Osteocyte (in vitro differentiated cells): ENCODE data around the gene GSG1L. TPM values are rescaled to one million over a fixed set of nuclear protein-coding genes. Genes with fewer than 3 reads are reported as not detected.

Source experiments
- DNase-seq: peaks from one replicate; pipeline ENCODE4 v3.0.0; 2021; ENCODE audit warnings: mixed read lengths; ENCODE audit not compliant: unreplicated experiment; ENCODE audit errors: extremely low spot score
- H3K27ac Mint-ChIP-seq: one replicate; pipeline ENCODE4 v1.8.0; 2021; ENCODE audit warnings: mild to moderate bottlenecking, mixed read lengths; ENCODE audit not compliant: unreplicated experiment
- H3K27me3 Mint-ChIP-seq: one replicate; pipeline ENCODE4 v1.8.0; 2021; ENCODE audit warnings: mixed read lengths; ENCODE audit not compliant: unreplicated experiment
- H3K36me3 Mint-ChIP-seq: one replicate; pipeline ENCODE4 v1.8.0; 2021; ENCODE audit warnings: mixed read lengths; ENCODE audit not compliant: unreplicated experiment
- H3K4me1 Mint-ChIP-seq: one replicate; pipeline ENCODE4 v1.8.0; 2021; ENCODE audit warnings: mixed read lengths; ENCODE audit not compliant: unreplicated experiment
- H3K4me3 Mint-ChIP-seq: one replicate; pipeline ENCODE4 v1.8.0; 2021; ENCODE audit warnings: mild to moderate bottlenecking, moderate library complexity, mixed read lengths; ENCODE audit not compliant: unreplicated experiment
- H3K9me3 Mint-ChIP-seq: one replicate; pipeline ENCODE4 v1.8.0; 2021; ENCODE audit warnings: mixed read lengths; ENCODE audit not compliant: unreplicated experiment
- long read RNA-seq: library from polyadenylated mRNA; unstranded; transcript quantifications from one replicate; pipeline ENCODE4 v2.0.0, GENCODE V29; 2021
- total RNA-seq: library from RNA; stranded (reverse); gene quantifications from 2 replicates; pipeline ENCODE4 v1.2.1, GENCODE V29; 2021
- TF ChIP-seq, protein P1 (sequence below): fragments of 200-600 bp; sonication (generic); IDR thresholded peaks from 2 replicates; pipeline ENCODE4 v1.5.0; 2021; ENCODE audit warnings: antibody characterized with exemption, mild to moderate bottlenecking, moderate library complexity

GSG1L gene
- not detected in 2 replicates for total RNA-seq
- long read RNA-seq = 0 reads

DNA sequence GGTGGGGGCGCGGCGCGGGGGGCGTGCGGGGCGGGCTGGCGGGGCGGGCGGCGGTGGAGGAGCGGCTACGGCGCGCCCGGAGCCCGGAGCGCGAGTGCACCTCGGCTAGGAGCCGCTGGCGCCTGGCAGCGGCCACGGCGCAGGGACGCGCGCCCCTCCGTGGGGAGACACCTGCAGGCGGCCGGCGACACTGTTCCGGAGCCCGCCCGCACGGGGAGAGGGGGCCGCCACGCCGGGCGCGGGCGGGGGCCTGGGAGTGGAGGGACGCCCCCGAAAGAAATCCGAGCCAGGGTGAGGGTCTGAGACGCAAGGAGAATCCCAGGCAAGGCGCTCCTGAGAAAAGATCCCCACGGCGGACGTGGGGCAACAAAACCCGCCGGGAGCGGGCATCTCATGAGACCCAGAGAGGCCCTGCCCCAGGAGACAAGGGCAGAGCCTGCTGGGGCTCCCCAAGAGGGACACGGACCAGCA lies at the start of gene GSG1L:
Gene GSG1L (minus strand): TSS at position 124 of the 471 bp plus-strand sequence. CDS start 290 bp downstream, outside the sequence.
- TF ChIP-seq, protein P1, sequence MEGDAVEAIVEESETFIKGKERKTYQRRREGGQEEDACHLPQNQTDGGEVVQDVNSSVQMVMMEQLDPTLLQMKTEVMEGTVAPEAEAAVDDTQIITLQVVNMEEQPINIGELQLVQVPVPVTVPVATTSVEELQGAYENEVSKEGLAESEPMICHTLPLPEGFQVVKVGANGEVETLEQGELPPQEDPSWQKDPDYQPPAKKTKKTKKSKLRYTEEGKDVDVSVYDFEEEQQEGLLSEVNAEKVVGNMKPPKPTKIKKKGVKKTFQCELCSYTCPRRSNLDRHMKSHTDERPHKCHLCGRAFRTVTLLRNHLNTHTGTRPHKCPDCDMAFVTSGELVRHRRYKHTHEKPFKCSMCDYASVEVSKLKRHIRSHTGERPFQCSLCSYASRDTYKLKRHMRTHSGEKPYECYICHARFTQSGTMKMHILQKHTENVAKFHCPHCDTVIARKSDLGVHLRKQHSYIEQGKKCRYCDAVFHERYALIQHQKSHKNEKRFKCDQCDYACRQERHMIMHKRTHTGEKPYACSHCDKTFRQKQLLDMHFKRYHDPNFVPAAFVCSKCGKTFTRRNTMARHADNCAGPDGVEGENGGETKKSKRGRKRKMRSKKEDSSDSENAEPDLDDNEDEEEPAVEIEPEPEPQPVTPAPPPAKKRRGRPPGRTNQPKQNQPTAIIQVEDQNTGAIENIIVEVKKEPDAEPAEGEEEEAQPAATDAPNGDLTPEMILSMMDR = peak; percentile 12
- H3K4me3 Mint-ChIP-seq = no peak within 1 kb of the TSS
- H3K27ac Mint-ChIP-seq = no peak within 1 kb of the TSS
- H3K36me3 Mint-ChIP-seq = no peaks in the 10 kb centered on the region
- H3K9me3 Mint-ChIP-seq = no peaks in the 10 kb centered on the region
- H3K4me1 Mint-ChIP-seq = peaks cover 6% of the 10 kb centered on the region
- no peak for DNase-seq
- peaks cover 66% of the 10 kb centered on the region for H3K27me3 Mint-ChIP-seq

DNA sequence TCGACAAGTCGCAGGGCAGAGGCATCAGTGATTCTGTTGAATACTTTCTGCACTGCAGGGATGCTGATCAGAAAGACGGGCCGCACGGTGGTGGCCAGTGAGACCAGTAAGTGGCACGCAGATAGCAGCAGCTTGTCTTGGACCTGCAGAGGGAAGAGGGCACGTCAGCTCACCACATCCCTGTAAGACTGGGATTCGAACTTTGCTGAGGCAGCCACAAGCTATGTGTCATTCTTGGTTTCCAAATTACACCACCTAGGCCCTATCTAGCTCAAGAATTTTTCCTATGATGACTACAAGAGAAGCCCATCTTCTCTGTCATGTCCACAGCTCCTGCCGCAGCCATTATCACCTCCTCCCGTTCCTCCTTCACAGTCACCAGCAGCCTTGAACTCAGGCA lies 49.4 kb upstream of the GSG1L start:
- Mint-ChIP-seq H3K27ac (no peak overlapping the region), H3K36me3 (peaks cover 48% of the 10 kb centered on the region), H3K27me3 (no peaks in the 10 kb centered on the region), H3K4me1 (peaks cover 1% of the 10 kb centered on the region), H3K9me3 (no peaks in the 10 kb centered on the region), H3K4me3 (no peak overlapping the region)
- TF ChIP-seq, protein P1 = no peak
- DNase-seq = no peak

DNA sequence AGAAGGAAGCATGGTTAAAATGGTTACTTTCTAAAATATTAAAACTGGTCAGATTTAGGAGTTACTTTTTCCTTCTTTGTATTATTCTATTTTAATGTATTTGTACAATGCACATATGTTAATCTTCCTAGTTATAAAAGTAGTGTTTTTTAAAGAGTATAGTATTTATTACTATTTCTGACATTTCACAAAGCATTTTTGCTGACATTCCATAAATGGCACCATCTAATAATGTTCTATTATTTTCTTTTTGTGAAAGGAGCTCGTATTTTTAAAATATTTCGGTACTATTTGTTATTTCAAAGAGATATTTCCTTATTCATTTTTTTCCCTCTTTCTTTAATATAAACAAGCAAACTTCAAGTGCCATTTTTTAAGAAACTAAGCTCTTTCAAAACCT lies 47.5 kb upstream of the GSG1L start:
- TF ChIP-seq, protein P1 = no peak
- Mint-ChIP-seq H3K4me3 (no peak overlapping the region), H3K27ac (no peak overlapping the region), H3K36me3 (peaks cover 56% of the 10 kb centered on the region), H3K27me3 (no peaks in the 10 kb centered on the region), H3K4me1 (peaks cover 1% of the 10 kb centered on the region), H3K9me3 (no peaks in the 10 kb centered on the region)
- DNase-seq = no peak

DNA sequence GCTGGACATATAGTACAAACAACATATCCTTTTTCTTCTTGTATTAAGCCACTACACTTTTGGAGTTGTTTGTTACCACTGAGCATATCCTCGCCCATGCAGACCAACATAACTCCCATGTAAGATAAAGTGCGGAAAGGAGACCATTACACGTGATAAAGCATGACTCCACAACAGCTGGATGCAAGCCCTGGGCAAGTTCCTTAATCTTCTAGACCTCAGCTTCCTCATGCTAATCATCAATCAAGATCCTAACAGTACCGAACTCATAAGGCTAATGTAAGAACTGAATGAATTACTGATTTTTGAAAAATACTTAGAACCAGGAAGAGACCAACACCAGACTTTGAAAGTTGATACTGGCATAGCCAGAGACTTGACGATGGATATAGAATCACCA lies 47.0 kb upstream of the GSG1L start:
- no peak overlapping the region for H3K4me3 Mint-ChIP-seq
- H3K4me1 Mint-ChIP-seq = peaks cover 1% of the 10 kb centered on the region
- DNase-seq = no peak
- TF ChIP-seq, protein P1 = no peak
- H3K9me3 Mint-ChIP-seq = no peaks in the 10 kb centered on the region
- peaks cover 55% of the 10 kb centered on the region for H3K36me3 Mint-ChIP-seq
- no peaks in the 10 kb centered on the region for H3K27me3 Mint-ChIP-seq
- H3K27ac Mint-ChIP-seq = no peak overlapping the region

DNA sequence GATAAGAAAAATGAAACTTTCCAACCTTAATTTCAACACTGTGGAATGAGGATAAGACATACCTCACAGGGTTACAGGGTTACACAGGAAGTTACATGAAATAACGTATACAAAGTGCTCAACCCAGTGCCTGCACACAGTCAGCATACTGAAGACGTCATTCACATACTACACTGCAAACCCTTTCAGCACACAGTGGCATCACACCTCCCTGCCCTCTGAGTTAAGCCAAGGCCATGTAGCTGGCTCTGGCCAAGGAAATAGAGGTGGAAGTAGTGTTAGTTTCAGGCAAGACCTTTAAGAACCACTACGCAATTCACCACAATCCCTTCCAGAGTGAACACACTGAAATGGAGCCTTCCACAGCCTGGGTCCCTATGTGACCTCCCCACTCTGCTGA lies 46.6 kb upstream of the GSG1L start:
- Mint-ChIP-seq H3K4me1 (peaks cover 1% of the 10 kb centered on the region), H3K4me3 (no peak overlapping the region), H3K36me3 (peaks cover 55% of the 10 kb centered on the region), H3K27me3 (no peaks in the 10 kb centered on the region), H3K9me3 (no peaks in the 10 kb centered on the region), H3K27ac (no peak overlapping the region)
- TF ChIP-seq, protein P1 = no peak
- no peak for DNase-seq
